ENCODE measurements around the gene COL6A2. TPM values are rescaled to one million over a fixed set of nuclear protein-coding genes. Genes with fewer than 3 reads are reported as not detected.

The COL6A2 gene
- total and polyA plus RNA-seq, 2 of the 4 experiments (the other 2 are of a cell fraction): 208 to 1,065 TPM

GRCh38 chr21:46145840-46146691 lies 48.2 kb downstream of the COL6A2 start:
- H3K9ac ChIP-seq (ENCODE audit: low read depth, low read length): no peak overlapping the region
- no peak overlapping the region for H3K4ac ChIP-seq (ENCODE audit: low read depth, low read length)
- no peaks in the 10 kb centered on the region for H3K79me1 ChIP-seq (ENCODE audit: low read depth in 1 of 2, low read length in 2 of 2)
- H3K27ac ChIP-seq (ENCODE audit: insufficient read depth, low read length): no peak overlapping the region
- no peaks in the 10 kb centered on the region for H4K20me1 ChIP-seq (ENCODE audit: insufficient read depth, low read length)
- no peak overlapping the region for H2BK120ac ChIP-seq (ENCODE audit: low read depth, low read length)
- dilution Hi-C loops (cut with HindIII; ENCODE audit: low sequenced_read_pairs, unreplicated experiment) (no loop called here), in situ Hi-C loops (cut with MboI; ENCODE audit: low sequenced_read_pairs) (no loop called here), intact Hi-C loops (cut with micrococcal nuclease) (no loop called here)
- ATAC-seq (ENCODE audit: low read depth) (no peak), DNase-seq (no peak)
- 88% methylated on average over 19 of the region's 60 CpGs; no CpG with 5 or more reads in 1 of the 2 experiments for WGBS, 2 experiments (ENCODE audit: extremely low coverage in 2 of 2, insufficient read length in 1 of 2)
- H3K4me1 ChIP-seq (ENCODE audit: control insufficient read depth, insufficient read depth, low read length): no peaks in the 10 kb centered on the region
- POLR2A ChIA-PET (ENCODE audit: unreplicated experiment): no interaction called here
- no peak overlapping the region for H4K8ac ChIP-seq (ENCODE audit: low read depth in 2 of 2, low read length in 2 of 2)
- no peak overlapping the region for H2AFZ ChIP-seq (replicated peaks; ENCODE audit: low read length, poor library complexity)
- no peak overlapping the region for H4K91ac ChIP-seq (ENCODE audit: insufficient read depth, low read depth, low read length)
- no peak overlapping the region for H3K18ac ChIP-seq (ENCODE audit: low read depth, low read length)
- TF ChIP-seq RFX5 (IDR thresholded peaks at IDR 0.05; ENCODE audit: low read depth, low read length) (no peak), USF2 (IDR thresholded peaks at IDR 0.05; ENCODE audit: low read depth, low read length) (no peak), CTCF (conservative IDR thresholded peaks at IDR 0.05; ENCODE audit: low read depth, low read length) (no peak), MXI1 (IDR thresholded peaks at IDR 0.05; ENCODE audit: borderline replicate concordance, low read depth, low read length) (no peak), MAZ (IDR thresholded peaks at IDR 0.05; ENCODE audit: borderline replicate concordance, low read depth, low read length) (no peak), MAFK (IDR thresholded peaks at IDR 0.05; ENCODE audit: low read depth, low read length) (no peak), BHLHE40 (IDR thresholded peaks at IDR 0.05; ENCODE audit: low read depth, low read length) (no peak), NFE2L2 (IDR thresholded peaks at IDR 0.05; ENCODE audit: low read depth, low read length) (no peak), ELK1 (IDR thresholded peaks at IDR 0.05; ENCODE audit: borderline replicate concordance, low read depth, low read length) (no peak), RCOR1 (IDR thresholded peaks at IDR 0.05; ENCODE audit: insufficient replicate concordance, low read length) (no peak), POLR2A (IDR thresholded peaks at IDR 0.05; ENCODE audit: low read depth, low read length) (no peak), CEBPB (IDR thresholded peaks at IDR 0.05; ENCODE audit: low read depth, low read length) (no peak)
- H3K4me3 ChIP-seq (ENCODE audit: insufficient read depth, low read depth, low read length): no peak overlapping the region
- H2AK9ac ChIP-seq (replicated peaks; ENCODE audit: low read depth, low read length, poor library complexity): peak overlapping the region; percentile 65
- H2AK5ac ChIP-seq (ENCODE audit: low read depth, low read length): no peak overlapping the region
- H3K27me3 ChIP-seq (ENCODE audit: control insufficient read depth, insufficient read depth, low read length): no peaks in the 10 kb centered on the region
- no peaks in the 10 kb centered on the region for H3K9me3 ChIP-seq (ENCODE audit: control insufficient read depth, insufficient read depth, low read length)
- H2BK15ac ChIP-seq (ENCODE audit: low read depth, low read length): no peak overlapping the region
- H4K5ac ChIP-seq (ENCODE audit: low read depth, low read length): no peak overlapping the region
- H3K4me2 ChIP-seq (ENCODE audit: low read depth, low read length): no peak overlapping the region
- no peak overlapping the region for H3K56ac ChIP-seq (ENCODE audit: extremely low read depth, insufficient read depth, low read length)
- H3K14ac ChIP-seq (replicated peaks; ENCODE audit: low read depth, low read length): no peak overlapping the region
- no peaks in the 10 kb centered on the region for H3K9me1 ChIP-seq (ENCODE audit: insufficient read depth, low read length)
- H2BK5ac ChIP-seq (ENCODE audit: low read depth, low read length, poor library complexity, severe bottlenecking): no peak overlapping the region
- no peak overlapping the region for H3K23ac ChIP-seq (ENCODE audit: low read depth, low read length)
- CTCF ChIA-PET: no interaction called here
- H3K36me3 ChIP-seq (ENCODE audit: control insufficient read depth, insufficient read depth, low read length): no peaks in the 10 kb centered on the region
- BruUV-seq (replicated peaks): no TSS peak
- no peak overlapping the region for H2BK20ac ChIP-seq (ENCODE audit: low read depth, low read length)
